Stomach (tissue), 4 donors: ENCODE data around the gene GPR22.

ENCODE experiments used
- CTCF ChIP-seq, 7 experiments: fragments of 450-650 bp in 4 of 7; fragments of 200-600 bp in 3 of 7; sonication (generic) in 3 of 7; IDR thresholded peaks; one replicate each; pipeline ENCODE4 v1.5.1; 2016 to 2019; ENCODE audit warnings: antibody characterized with exemption in 7 of 7, control low read depth in 2 of 7, mild to moderate bottlenecking in 1 of 7
- EP300 ChIP-seq: sonication (generic); formaldehyde crosslinking; IDR thresholded peaks from one replicate; pipeline ENCODE4 v1.6.1; 2017; ENCODE audit warnings: antibody characterized with exemption
- POLR2A ChIP-seq, 4 donors: fragments of 450-650 bp; IDR thresholded peaks; one replicate each; pipeline ENCODE4 v1.6.1; 2016; ENCODE audit warnings: antibody characterized with exemption in 4 of 4, control low read depth in 2 of 4, mild to moderate bottlenecking in 1 of 4, moderate library complexity in 1 of 4

DNA sequence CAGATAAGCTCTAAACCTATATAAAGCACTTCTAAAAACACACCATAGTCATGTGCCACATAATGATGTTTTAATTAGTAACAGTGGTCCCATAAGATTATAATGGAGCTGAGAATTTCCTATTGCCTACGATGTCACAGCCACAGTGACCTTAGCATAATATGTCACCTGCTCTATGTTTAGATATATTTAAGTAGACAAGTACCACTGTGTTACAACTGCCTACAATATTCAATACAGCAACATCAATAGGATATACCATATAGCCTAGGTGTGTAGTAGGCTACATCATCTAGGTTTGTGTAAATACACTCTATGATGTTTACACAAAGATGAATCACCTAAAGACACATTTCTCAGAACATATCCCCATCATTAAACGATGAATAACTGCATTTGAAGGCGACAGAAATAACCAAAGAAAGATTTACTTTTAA is 24.5 kb downstream of the GPR22 start:
- TF ChIP-seq EP300 (no peak), CTCF (IDR thresholded peaks at IDR 0.05) (no peak), POLR2A (IDR thresholded peaks at IDR 0.05) (no peak)
